Osteocyte (in vitro differentiated cells): Measurements from ENCODE around the gene NFASC. TPM values are rescaled to one million over a fixed set of nuclear protein-coding genes. Genes with fewer than 3 reads are reported as not detected.

Experiments used
- DNase-seq: peaks from one replicate; pipeline ENCODE4 v3.0.0; 2021; ENCODE audit warnings: mixed read lengths; ENCODE audit not compliant: unreplicated experiment; ENCODE audit errors: extremely low spot score
- H3K27ac Mint-ChIP-seq: one replicate; pipeline ENCODE4 v1.8.0; 2021; ENCODE audit warnings: mild to moderate bottlenecking, mixed read lengths; ENCODE audit not compliant: unreplicated experiment
- H3K27me3 Mint-ChIP-seq: one replicate; pipeline ENCODE4 v1.8.0; 2021; ENCODE audit warnings: mixed read lengths; ENCODE audit not compliant: unreplicated experiment
- H3K36me3 Mint-ChIP-seq: one replicate; pipeline ENCODE4 v1.8.0; 2021; ENCODE audit warnings: mixed read lengths; ENCODE audit not compliant: unreplicated experiment
- H3K4me1 Mint-ChIP-seq: one replicate; pipeline ENCODE4 v1.8.0; 2021; ENCODE audit warnings: mixed read lengths; ENCODE audit not compliant: unreplicated experiment
- H3K4me3 Mint-ChIP-seq: one replicate; pipeline ENCODE4 v1.8.0; 2021; ENCODE audit warnings: mild to moderate bottlenecking, moderate library complexity, mixed read lengths; ENCODE audit not compliant: unreplicated experiment
- H3K9me3 Mint-ChIP-seq: one replicate; pipeline ENCODE4 v1.8.0; 2021; ENCODE audit warnings: mixed read lengths; ENCODE audit not compliant: unreplicated experiment
- total RNA-seq: library from RNA; stranded (reverse); gene quantifications from 2 replicates; pipeline ENCODE4 v1.2.1, GENCODE V29; 2021
- TF ChIP-seq, protein P1 (sequence below): fragments of 200-600 bp; sonication (generic); IDR thresholded peaks from 2 replicates; pipeline ENCODE4 v1.5.0; 2021; ENCODE audit warnings: antibody characterized with exemption, mild to moderate bottlenecking, moderate library complexity

Gene NFASC
- total RNA-seq, 1 donor from 2014 or later, result not detected

DNA sequence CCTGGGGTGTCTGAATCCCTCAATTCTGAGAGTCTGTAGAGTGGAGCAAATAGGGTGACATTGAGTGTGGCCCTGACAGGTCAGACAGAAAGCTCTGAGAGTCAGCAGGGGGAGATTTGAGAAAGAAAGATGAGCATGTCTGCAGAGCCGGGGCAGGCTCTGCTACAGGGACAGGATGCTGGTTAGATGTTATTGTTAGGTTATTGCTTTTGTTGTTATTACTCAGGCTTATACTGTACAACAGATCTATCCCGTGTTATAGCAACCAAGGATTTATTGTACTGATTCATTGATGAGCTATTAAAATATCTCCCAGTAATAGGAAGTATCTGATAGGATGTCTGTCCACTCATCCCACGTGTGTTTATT lies 59.5 kb downstream of the NFASC start:
- peaks cover 5% of the 10 kb centered on the region for H3K27me3 Mint-ChIP-seq
- no peaks in the 10 kb centered on the region for H3K9me3 Mint-ChIP-seq
- H3K4me1 Mint-ChIP-seq, result no peaks in the 10 kb centered on the region
- no peak for DNase-seq
- no peak overlapping the region for H3K4me3 Mint-ChIP-seq
- H3K36me3 Mint-ChIP-seq, result no peaks in the 10 kb centered on the region
- H3K27ac Mint-ChIP-seq, result no peak overlapping the region
- TF ChIP-seq, protein P1, sequence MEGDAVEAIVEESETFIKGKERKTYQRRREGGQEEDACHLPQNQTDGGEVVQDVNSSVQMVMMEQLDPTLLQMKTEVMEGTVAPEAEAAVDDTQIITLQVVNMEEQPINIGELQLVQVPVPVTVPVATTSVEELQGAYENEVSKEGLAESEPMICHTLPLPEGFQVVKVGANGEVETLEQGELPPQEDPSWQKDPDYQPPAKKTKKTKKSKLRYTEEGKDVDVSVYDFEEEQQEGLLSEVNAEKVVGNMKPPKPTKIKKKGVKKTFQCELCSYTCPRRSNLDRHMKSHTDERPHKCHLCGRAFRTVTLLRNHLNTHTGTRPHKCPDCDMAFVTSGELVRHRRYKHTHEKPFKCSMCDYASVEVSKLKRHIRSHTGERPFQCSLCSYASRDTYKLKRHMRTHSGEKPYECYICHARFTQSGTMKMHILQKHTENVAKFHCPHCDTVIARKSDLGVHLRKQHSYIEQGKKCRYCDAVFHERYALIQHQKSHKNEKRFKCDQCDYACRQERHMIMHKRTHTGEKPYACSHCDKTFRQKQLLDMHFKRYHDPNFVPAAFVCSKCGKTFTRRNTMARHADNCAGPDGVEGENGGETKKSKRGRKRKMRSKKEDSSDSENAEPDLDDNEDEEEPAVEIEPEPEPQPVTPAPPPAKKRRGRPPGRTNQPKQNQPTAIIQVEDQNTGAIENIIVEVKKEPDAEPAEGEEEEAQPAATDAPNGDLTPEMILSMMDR, result no peak

DNA sequence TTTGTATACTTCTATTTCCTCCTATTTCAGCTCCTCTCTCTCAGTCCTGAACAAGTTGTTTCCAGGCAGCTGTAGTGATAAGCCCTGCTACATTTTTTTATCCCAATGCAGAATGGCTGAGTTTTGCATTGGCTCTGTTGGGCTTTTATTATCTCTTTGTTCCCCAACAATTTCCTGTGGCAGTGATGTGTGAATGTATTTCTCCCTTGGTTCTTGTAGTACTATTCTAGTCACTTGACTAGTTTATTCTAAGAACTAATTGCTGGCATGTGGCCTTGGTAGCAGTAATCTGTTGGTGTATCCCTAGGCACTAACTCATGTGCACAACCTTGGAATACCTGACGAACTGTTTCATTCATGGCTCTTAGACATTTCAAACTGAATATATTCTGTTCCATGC lies 60.7 kb downstream of the NFASC start:
- TF ChIP-seq, protein P1, result no peak
- no peak overlapping the region for H3K27ac Mint-ChIP-seq
- no peaks in the 10 kb centered on the region for H3K36me3 Mint-ChIP-seq
- H3K4me3 Mint-ChIP-seq, result no peak overlapping the region
- H3K27me3 Mint-ChIP-seq, result peaks cover 3% of the 10 kb centered on the region
- H3K9me3 Mint-ChIP-seq, result no peaks in the 10 kb centered on the region
- DNase-seq, result no peak
- H3K4me1 Mint-ChIP-seq, result no peaks in the 10 kb centered on the region

DNA sequence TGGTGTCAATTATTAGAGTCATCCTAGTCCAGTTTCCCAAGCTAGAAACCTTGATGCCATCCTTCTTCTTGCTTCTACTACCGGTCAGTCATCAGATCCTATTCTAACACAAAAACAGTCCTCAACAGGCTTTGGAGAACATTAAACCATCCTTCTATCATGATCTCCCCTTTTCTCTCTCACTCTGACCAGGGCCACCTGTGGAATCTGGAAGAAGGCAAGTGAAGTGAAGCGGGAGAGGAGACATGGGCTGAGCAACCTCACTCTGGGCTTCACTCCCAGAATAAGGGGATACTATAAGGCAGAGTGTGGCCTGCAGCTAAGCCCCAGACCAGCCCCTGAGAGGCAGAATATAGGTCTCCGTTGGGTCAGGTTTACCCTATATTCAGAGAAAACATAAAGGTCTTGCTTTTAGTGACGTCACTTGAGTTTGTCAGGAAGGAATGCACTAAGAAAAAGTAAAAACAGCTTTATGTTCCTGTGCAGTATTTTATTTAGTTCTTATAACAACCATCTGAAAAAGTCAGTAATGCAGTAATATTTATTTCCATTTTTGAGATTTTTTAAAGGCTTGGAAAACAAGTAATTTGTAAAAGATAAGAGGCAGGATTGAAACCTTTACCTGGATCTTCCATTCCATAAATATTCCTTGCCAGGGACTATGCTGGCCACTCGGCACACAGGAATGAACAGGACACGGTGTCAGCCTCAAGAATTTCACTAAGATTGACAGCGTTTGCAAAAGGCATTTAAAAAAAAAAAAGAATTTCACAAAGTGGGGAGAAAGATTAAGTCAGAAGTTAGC lies 61.3 kb downstream of the NFASC start:
- no peak overlapping the region for H3K27ac Mint-ChIP-seq
- DNase-seq, result peak; percentile 42
- H3K27me3 Mint-ChIP-seq, result peaks cover 7% of the 10 kb centered on the region
- H3K4me1 Mint-ChIP-seq, result no peaks in the 10 kb centered on the region
- H3K36me3 Mint-ChIP-seq, result no peaks in the 10 kb centered on the region
- no peak overlapping the region for H3K4me3 Mint-ChIP-seq
- TF ChIP-seq, protein P1, result no peak
- H3K9me3 Mint-ChIP-seq, result no peaks in the 10 kb centered on the region

DNA sequence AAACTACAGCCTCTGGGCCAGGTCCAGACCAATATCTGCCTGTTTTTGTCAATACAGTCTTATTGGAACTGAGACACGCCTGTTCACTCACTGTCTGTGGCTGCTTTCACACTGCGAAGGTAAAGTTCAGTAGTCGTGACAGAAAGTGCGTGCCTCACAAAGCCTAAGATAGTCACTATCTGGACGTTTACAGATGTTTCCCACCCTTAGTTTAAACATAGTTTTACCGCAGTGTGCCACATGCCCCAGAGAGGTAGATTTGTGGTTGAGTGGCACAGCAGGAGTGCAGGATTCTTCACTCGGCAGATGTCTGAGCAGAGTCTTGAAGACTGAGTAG lies 61.9 kb downstream of the NFASC start:
- H3K4me1 Mint-ChIP-seq, result no peaks in the 10 kb centered on the region
- no peak overlapping the region for H3K27ac Mint-ChIP-seq
- peak; percentile 46 for DNase-seq
- H3K9me3 Mint-ChIP-seq, result no peaks in the 10 kb centered on the region
- H3K4me3 Mint-ChIP-seq, result no peak overlapping the region
- TF ChIP-seq, protein P1, result no peak
- peaks cover 13% of the 10 kb centered on the region for H3K27me3 Mint-ChIP-seq
- H3K36me3 Mint-ChIP-seq, result no peaks in the 10 kb centered on the region

DNA sequence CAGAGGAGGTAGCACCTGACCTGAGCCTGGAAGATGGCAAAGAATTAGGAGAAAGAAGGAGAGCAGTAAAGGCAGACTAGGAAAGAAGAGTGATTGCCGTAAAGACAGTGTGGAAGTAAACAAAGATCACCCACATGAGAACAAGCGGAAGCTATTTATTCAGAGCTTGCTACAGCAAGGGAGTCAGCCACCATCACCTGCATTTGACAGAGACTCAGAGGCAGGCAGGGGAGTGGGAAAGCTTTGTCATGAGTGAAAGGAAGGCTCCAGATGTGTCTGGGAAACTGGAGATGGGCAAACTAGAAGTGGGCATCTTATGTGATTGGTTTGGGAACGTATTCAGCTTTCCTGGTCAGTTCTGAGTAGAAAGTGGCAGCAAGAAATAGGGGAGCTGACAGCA lies 64.5 kb downstream of the NFASC start:
- no peaks in the 10 kb centered on the region for H3K9me3 Mint-ChIP-seq
- peaks cover 18% of the 10 kb centered on the region for H3K27me3 Mint-ChIP-seq
- TF ChIP-seq, protein P1, result no peak
- no peak overlapping the region for H3K4me3 Mint-ChIP-seq
- no peaks in the 10 kb centered on the region for H3K36me3 Mint-ChIP-seq
- H3K27ac Mint-ChIP-seq, result no peak overlapping the region
- H3K4me1 Mint-ChIP-seq, result no peaks in the 10 kb centered on the region
- DNase-seq, result no peak
